WTC11 (cell line): Measurements from ENCODE around the gene RPIA. TPM values are rescaled to one million over a fixed set of nuclear protein-coding genes. Genes with fewer than 3 reads are reported as not detected.

Source experiments
- ATAC-seq: fragments of 200-7000 bp; cut with Tn5 transposase; 2 replicates; pipeline ENCODE4 v1.10.0; 2021; ENCODE audit warnings: mild to moderate bottlenecking, moderate library complexity
- CTCF ChIA-PET: fragments of 300-600 bp; sonication (Branson Sonifier 250); formaldehyde crosslinking; loops from one replicate; lab custom pipeline; 2021; ENCODE audit warnings: antibody characterized with exemption; lab: Charles Lee
- POLR2A ChIA-PET: fragments of 350-600 bp; sonication (Branson Sonifier 250); formaldehyde crosslinking; loops from one replicate; lab custom pipeline; 2021; ENCODE audit warnings: antibody characterized with exemption; lab: Charles Lee
- DNase-seq: peaks from one replicate; pipeline ENCODE4 v3.0.0; 2021; ENCODE audit warnings: low spot score
- H3K27ac Mint-ChIP-seq: 2 replicates; pipeline ENCODE4 v1.8.0; 2021; ENCODE audit warnings: mixed read lengths
- H3K27me3 Mint-ChIP-seq: 2 replicates; pipeline ENCODE4 v1.8.0; 2021; ENCODE audit warnings: low read depth, mild to moderate bottlenecking, moderate library complexity, mixed read lengths
- H3K36me3 Mint-ChIP-seq: 2 replicates; pipeline ENCODE4 v1.8.0; 2021; ENCODE audit warnings: mixed read lengths
- H3K4me1 Mint-ChIP-seq: 2 replicates; pipeline ENCODE4 v1.8.0; 2022; ENCODE audit warnings: mixed read lengths
- H3K4me3 Mint-ChIP-seq: 2 replicates; pipeline ENCODE4 v1.8.0; 2021; ENCODE audit warnings: mild to moderate bottlenecking, moderate library complexity, mixed read lengths
- H3K9me3 Mint-ChIP-seq: 2 replicates; pipeline ENCODE4 v1.8.0; 2021; ENCODE audit warnings: mixed read lengths
- ATF1 ChIP-seq: sonication (generic); formaldehyde crosslinking; IDR thresholded peaks from 2 replicates; pipeline ENCODE4 v1.8.1; 2023; ENCODE audit warnings: mild to moderate bottlenecking, moderate library complexity, missing genetic modification reagents
- ATF3 ChIP-seq: sonication (generic); formaldehyde crosslinking; conservative IDR thresholded peaks from 2 replicates; pipeline ENCODE4 v1.8.1; 2022; ENCODE audit warnings: mild to moderate bottlenecking, missing genetic modification reagents
- E2F1 ChIP-seq: sonication (generic); formaldehyde crosslinking; IDR thresholded peaks from 2 replicates; pipeline ENCODE4 v1.8.0; 2022; ENCODE audit warnings: mild to moderate bottlenecking, missing genetic modification reagents
- E2F5 ChIP-seq: sonication (generic); formaldehyde crosslinking; IDR thresholded peaks from 2 replicates; pipeline ENCODE4 v1.8.1; 2022; ENCODE audit warnings: mild to moderate bottlenecking, moderate library complexity, missing genetic modification reagents
- FOXK1 ChIP-seq: sonication (generic); formaldehyde crosslinking; IDR thresholded peaks from 2 replicates; pipeline ENCODE4 v1.8.0; 2022; ENCODE audit warnings: mild to moderate bottlenecking, moderate library complexity, missing genetic modification reagents
- GABPB1 ChIP-seq: sonication (generic); formaldehyde crosslinking; IDR thresholded peaks from 2 replicates; pipeline ENCODE4 v1.8.1; 2023; ENCODE audit warnings: mild to moderate bottlenecking, missing genetic modification reagents
- GTF2I ChIP-seq: fragments of 250-450 bp; sonication (Bioruptor Pico); conservative IDR thresholded peaks from 2 replicates; pipeline ENCODE4 v1.4.0; 2021; ENCODE audit warnings: mild to moderate bottlenecking
- IRF1 ChIP-seq: sonication (generic); formaldehyde crosslinking; IDR thresholded peaks from 2 replicates; pipeline ENCODE4 v1.8.0; 2023; ENCODE audit warnings: missing genetic modification reagents
- IRF2 ChIP-seq: sonication (generic); formaldehyde crosslinking; IDR thresholded peaks from 2 replicates; pipeline ENCODE4 v1.8.0; 2022; ENCODE audit warnings: low read depth, missing genetic modification reagents, borderline replicate concordance
- JAZF1 ChIP-seq: fragments of 250-450 bp; sonication (Bioruptor Pico); IDR thresholded peaks from 2 replicates; pipeline ENCODE4 v1.9.0; 2021; ENCODE audit warnings: moderate library complexity, mild to moderate bottlenecking, inconsistent platforms
- PREB ChIP-seq: sonication (generic); formaldehyde crosslinking; IDR thresholded peaks from 2 replicates; pipeline ENCODE4 v1.8.1; 2022; ENCODE audit warnings: mild to moderate bottlenecking, missing genetic modification reagents, moderate library complexity, borderline replicate concordance
- RORB ChIP-seq: fragments of 250-450 bp; sonication (Bioruptor Pico); IDR thresholded peaks from 2 replicates; pipeline ENCODE4 v1.9.0; 2021; ENCODE audit warnings: mild to moderate bottlenecking
- SP1 ChIP-seq: sonication (generic); formaldehyde crosslinking; conservative IDR thresholded peaks from 2 replicates; pipeline ENCODE4 v1.8.1; 2022; ENCODE audit warnings: missing genetic modification reagents
- TEAD4 ChIP-seq: sonication (generic); formaldehyde crosslinking; IDR thresholded peaks from 2 replicates; pipeline ENCODE4 v1.8.0; 2022; ENCODE audit warnings: mild to moderate bottlenecking, missing genetic modification reagents
- USF2 ChIP-seq: sonication (generic); formaldehyde crosslinking; IDR thresholded peaks from 2 replicates; pipeline ENCODE4 v1.8.1; 2023; ENCODE audit warnings: mild to moderate bottlenecking, missing genetic modification reagents, moderate library complexity
- ZBTB21 ChIP-seq: sonication (generic); formaldehyde crosslinking; IDR thresholded peaks from 2 replicates; pipeline ENCODE4 v1.8.1; 2023; ENCODE audit warnings: mild to moderate bottlenecking, missing genetic modification reagents, borderline replicate concordance
- ZMAT4 ChIP-seq: fragments of 250-450 bp; sonication (Bioruptor Pico); IDR thresholded peaks from 2 replicates; pipeline ENCODE4 v1.9.0; 2021; ENCODE audit warnings: mild to moderate bottlenecking
- ZNF121 ChIP-seq: sonication (generic); formaldehyde crosslinking; IDR thresholded peaks from 2 replicates; pipeline ENCODE4 v1.8.0; 2023; ENCODE audit warnings: missing genetic modification reagents
- ZNF232 ChIP-seq: sonication (generic); formaldehyde crosslinking; IDR thresholded peaks from 2 replicates; pipeline ENCODE4 v1.8.0; 2022; ENCODE audit warnings: mild to moderate bottlenecking, missing genetic modification reagents
- total RNA-seq: library from RNA; stranded (reverse); gene quantifications from 3 replicates; pipeline ENCODE4 v1.2.3, GENCODE V29; 2021

Gene RPIA
- total RNA-seq, 1 experiment from 2014 or later: 23.4 TPM

GRCh38 chr2:88736437-88736836 lies 45.0 kb downstream of the RPIA start (continued):
- TF ChIP-seq E2F1 (CRISPR knock-in tag) (no peak), ZNF232 (no peak), USF2 (CRISPR knock-in tag) (no peak), TEAD4 (CRISPR knock-in tag) (no peak), GABPB1 (CRISPR knock-in tag) (no peak), FOXK1 (CRISPR knock-in tag) (no peak)

DNA sequence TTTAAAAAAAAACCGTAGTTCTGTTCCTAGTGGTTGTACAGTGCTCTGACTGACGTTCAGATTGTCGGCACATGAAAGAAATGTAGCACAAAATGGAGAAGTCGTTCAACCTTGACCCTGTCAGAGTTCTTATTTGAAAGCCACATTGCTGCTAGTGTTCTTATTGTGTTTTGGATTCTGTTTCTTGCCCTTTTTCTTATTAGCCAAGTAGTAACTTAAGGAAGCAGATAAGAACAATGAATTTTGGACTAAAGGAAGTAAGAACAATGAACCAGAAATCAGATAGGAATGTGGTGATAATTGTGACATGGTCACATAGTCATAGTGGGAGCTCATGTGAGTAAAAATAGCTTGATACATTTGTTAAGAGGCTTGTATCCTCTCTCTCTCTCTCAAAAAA lies 45.9 kb downstream of the RPIA start:
- H3K27me3 Mint-ChIP-seq: no peaks in the 10 kb centered on the region
- no peak for DNase-seq
- no peak overlapping the region for H3K27ac Mint-ChIP-seq
- no peak for TF ChIP-seq PREB (CRISPR knock-in tag)
- TF ChIP-seq RORB: no peak
- no peak for TF ChIP-seq GTF2I (CRISPR knock-in tag)
- TF ChIP-seq ZNF121 (CRISPR knock-in tag): no peak
- TF ChIP-seq ATF1 (CRISPR knock-in tag): no peak
- no peak for TF ChIP-seq ZBTB21 (CRISPR knock-in tag)
- no peak for TF ChIP-seq ATF3
- TF ChIP-seq IRF2 (CRISPR knock-in tag): no peak
- TF ChIP-seq SP1 (CRISPR knock-in tag): no peak
- no peak for TF ChIP-seq ZMAT4 (CRISPR knock-in tag)
- no peak for TF ChIP-seq JAZF1 (CRISPR knock-in tag)
- TF ChIP-seq, all 79 proteins: peak for 0
- peaks cover 14% of the 10 kb centered on the region for H3K9me3 Mint-ChIP-seq
- peaks cover 41% of the 10 kb centered on the region for H3K36me3 Mint-ChIP-seq
- ChIA-PET CTCF (no interaction called here), POLR2A (no interaction called here)
- no peak overlapping the region for H3K4me3 Mint-ChIP-seq
- peaks cover 13% of the 10 kb centered on the region for H3K4me1 Mint-ChIP-seq
- ATAC-seq: no peak

GRCh38 chr2:88738271-88738670 lies 46.8 kb downstream of the RPIA start:
- Mint-ChIP-seq H3K9me3 (peaks cover 19% of the 10 kb centered on the region), H3K4me1 (peaks cover 15% of the 10 kb centered on the region), H3K27ac (no peak overlapping the region), H3K4me3 (no peak overlapping the region), H3K36me3 (peaks cover 50% of the 10 kb centered on the region), H3K27me3 (no peaks in the 10 kb centered on the region)
- ATAC-seq: no peak
- ChIA-PET CTCF (interaction anchor here (2.7 kb wide), 1 partner anchor 93 kb away, joined by 10 read pairs; no protein-coding TSS in a partner anchor), POLR2A (no interaction called here)
- DNase-seq: no peak
- TF ChIP-seq E2F5 (CRISPR knock-in tag) (no peak), ZNF232 (no peak), IRF1 (CRISPR knock-in tag) (no peak)
